Hepatocyte (in vitro differentiated cells): ENCODE data around the gene REN.

Experiments used
- CTCF ChIP-seq: fragments of 200-600 bp; sonication (generic); IDR thresholded peaks from 2 replicates; pipeline ENCODE4 v1.5.1; 2016; ENCODE audit warnings: antibody characterized with exemption, mild to moderate bottlenecking; ENCODE audit not compliant: poor library complexity
- EZH2 ChIP-seq: fragments of 200-600 bp; sonication (generic); IDR thresholded peaks from 2 replicates; pipeline ENCODE4 v1.6.1; 2016; ENCODE audit warnings: antibody characterized with exemption, mild to moderate bottlenecking, borderline replicate concordance

GRCh38 chr1:204170494-204171155 is 4.5 kb upstream of the REN start:
- TF ChIP-seq CTCF (no peak), EZH2 (no peak)
